IPS DF 6.9 (cell line): Measurements from ENCODE around the gene KATNB1.

Source experiments
- DNase-seq: peaks from one replicate; pipeline ENCODE4 v3.0.0-alpha.2; 2013; ENCODE audit warnings: low read depth, low spot score
- H3K27ac ChIP-seq: one replicate; pipeline ENCODE4 v1.5.1; 2013; ENCODE audit warnings: low read length, control low read depth
- H3K27me3 ChIP-seq: 2 replicates; pipeline ENCODE4 v1.6.1; 2013; ENCODE audit warnings: mild to moderate bottlenecking, low read length; ENCODE audit not compliant: control insufficient read depth, insufficient read depth
- H3K36me3 ChIP-seq: 2 replicates; pipeline ENCODE4 v1.6.1; 2013; ENCODE audit warnings: low read length; ENCODE audit not compliant: control insufficient read depth, insufficient read depth
- H3K4me1 ChIP-seq: 2 replicates; pipeline ENCODE4 v1.6.1; 2013; ENCODE audit warnings: low read length; ENCODE audit not compliant: control insufficient read depth, insufficient read depth
- H3K4me3 ChIP-seq: 2 replicates; pipeline ENCODE4 v1.5.1; 2013; ENCODE audit warnings: mild to moderate bottlenecking, low read length
- H3K9me3 ChIP-seq: 2 replicates; pipeline ENCODE4 v1.6.1; 2013; ENCODE audit warnings: low read length, inconsistent platforms; ENCODE audit not compliant: control insufficient read depth, insufficient read depth
- WGBS: extraction: QIAGEN DNeasy Blood & Tissue Kit; methylation state at CpG from one replicate; pipeline ENCODE4 v1.1.7; 2013; ENCODE audit warnings: mixed read lengths, missing lambda C conversion rate; ENCODE audit not compliant: insufficient read length, insufficient coverage; 5-methylcytosine and 5-hydroxymethylcytosine counted together

Gene KATNB1, protein sequence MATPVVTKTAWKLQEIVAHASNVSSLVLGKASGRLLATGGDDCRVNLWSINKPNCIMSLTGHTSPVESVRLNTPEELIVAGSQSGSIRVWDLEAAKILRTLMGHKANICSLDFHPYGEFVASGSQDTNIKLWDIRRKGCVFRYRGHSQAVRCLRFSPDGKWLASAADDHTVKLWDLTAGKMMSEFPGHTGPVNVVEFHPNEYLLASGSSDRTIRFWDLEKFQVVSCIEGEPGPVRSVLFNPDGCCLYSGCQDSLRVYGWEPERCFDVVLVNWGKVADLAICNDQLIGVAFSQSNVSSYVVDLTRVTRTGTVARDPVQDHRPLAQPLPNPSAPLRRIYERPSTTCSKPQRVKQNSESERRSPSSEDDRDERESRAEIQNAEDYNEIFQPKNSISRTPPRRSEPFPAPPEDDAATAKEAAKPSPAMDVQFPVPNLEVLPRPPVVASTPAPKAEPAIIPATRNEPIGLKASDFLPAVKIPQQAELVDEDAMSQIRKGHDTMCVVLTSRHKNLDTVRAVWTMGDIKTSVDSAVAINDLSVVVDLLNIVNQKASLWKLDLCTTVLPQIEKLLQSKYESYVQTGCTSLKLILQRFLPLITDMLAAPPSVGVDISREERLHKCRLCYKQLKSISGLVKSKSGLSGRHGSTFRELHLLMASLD

DNA sequence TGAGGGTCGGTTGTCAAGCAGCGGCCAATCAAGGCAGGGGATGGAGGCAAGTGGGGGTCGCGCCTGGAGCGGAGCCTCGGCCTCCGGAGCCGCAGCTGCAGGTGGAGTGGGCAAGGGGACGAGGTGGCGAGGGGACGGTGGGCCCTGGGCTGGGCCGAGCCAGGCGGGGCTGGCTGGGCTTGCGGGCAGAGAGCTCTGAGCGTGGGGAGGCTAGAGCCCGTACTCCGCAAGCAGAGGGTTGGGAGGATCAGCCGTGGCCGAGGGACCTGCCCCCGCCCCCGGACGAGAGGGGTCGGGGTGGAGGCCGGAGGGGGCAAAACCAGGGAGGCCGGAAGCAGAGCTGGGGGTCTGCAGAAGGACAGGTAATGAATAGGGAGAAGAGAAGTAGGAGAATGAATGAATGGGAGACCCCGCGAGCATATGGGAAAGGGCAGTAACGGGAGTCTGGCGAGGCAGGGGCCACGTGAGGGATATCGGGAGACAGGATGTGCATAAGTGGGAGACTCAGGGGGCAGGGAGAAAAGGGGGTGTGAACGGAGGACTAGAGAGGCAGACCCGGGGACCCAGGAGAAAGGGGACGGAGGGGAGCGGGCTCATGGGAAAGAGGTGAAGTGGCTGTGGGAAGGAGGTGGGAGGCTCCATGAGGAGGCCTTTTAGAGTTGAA, at the start of gene KATNB1:
KATNB1 (plus strand) TSS at position 16 of the 664 bp plus-strand sequence. CDS start 1,474 bp downstream, outside the sequence.
- Histone ChIP-seq H3K27ac (no peak within 1 kb of the TSS), H3K36me3 (peaks cover 2% of the 10 kb centered on the region; the same call in 1 of the 2 replicates), H3K9me3 (no peaks in the 10 kb centered on the region), H3K27me3 (no peaks in the 10 kb centered on the region), H3K4me3 (peak within 1 kb of the TSS; percentile 83), H3K4me1 (0 out of 2 replicates have a peak, but pooled peaks cover 1% of the 10 kb centered on the region)
- no CpG with 5 or more reads among the region's 35 CpGs for WGBS
- no peak for DNase-seq

DNA sequence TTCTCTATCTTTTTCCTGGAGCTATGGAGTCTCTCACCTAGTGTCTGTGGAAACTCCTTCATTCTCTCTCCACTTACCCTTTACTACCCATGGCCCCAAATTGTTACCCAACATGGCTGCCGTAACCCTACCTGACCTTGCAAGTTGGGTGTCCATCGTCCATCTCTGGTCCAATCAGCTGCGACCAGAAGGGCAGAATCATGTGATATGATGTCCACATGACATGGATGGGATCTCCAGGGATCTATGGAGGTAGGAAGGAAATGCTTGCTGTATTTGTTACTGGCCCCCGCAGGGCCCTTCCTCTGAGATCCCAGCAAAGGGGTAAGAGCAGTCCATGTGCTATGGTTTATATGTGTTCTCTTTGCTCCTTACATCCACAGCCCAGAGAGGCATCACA, 49.0 kb upstream of the KATNB1 start:
- WGBS = no CpG with 5 or more reads among the region's 4 CpGs

DNA sequence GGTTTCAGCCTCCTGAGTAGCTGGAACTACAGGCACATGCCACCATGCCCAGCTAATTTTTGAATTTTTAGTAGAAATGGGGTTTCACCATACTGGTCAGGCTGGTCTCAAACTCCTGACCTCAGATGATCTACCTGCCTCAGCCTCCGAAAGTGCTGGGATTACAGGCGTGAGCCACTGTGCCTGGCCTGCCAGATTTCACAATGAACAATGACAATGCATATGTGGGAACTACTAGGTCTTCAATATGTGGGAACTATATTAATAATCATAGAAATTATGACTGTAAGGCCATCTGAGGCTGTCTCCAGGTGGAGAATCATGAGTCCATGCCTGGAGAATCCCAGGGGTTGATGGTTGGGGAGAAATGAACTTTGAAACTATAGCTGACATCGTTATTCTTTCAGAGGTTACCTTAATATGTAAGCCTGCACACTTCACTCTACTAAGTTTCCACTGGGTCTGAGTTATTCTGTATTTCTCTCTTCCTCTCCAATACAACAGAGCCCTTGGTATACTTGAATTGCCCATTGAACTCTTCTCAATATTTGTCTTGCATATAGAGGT, 48.1 kb upstream of the KATNB1 start:
- no peaks in the 10 kb centered on the region for H3K9me3 ChIP-seq
- peaks cover 2% of the 10 kb centered on the region; the same call in 1 of the 2 replicates for H3K4me1 ChIP-seq
- H3K27ac ChIP-seq = no peak overlapping the region
- no CpG with 5 or more reads among the region's 3 CpGs for WGBS
- H3K27me3 ChIP-seq = no peaks in the 10 kb centered on the region
- H3K36me3 ChIP-seq = no peaks in the 10 kb centered on the region
- no peak overlapping the region for H3K4me3 ChIP-seq
- DNase-seq = no peak

More for the DNA sequence above, 49.0 kb upstream of the KATNB1 start:
- no peaks in the 10 kb centered on the region for H3K9me3 ChIP-seq
- H3K4me3 ChIP-seq = no peak overlapping the region
- H3K4me1 ChIP-seq = peaks cover 2% of the 10 kb centered on the region; the same call in 1 of the 2 replicates
- H3K27ac ChIP-seq = no peak overlapping the region
- no peaks in the 10 kb centered on the region for H3K36me3 ChIP-seq
- no peak for DNase-seq
- no peaks in the 10 kb centered on the region for H3K27me3 ChIP-seq

DNA sequence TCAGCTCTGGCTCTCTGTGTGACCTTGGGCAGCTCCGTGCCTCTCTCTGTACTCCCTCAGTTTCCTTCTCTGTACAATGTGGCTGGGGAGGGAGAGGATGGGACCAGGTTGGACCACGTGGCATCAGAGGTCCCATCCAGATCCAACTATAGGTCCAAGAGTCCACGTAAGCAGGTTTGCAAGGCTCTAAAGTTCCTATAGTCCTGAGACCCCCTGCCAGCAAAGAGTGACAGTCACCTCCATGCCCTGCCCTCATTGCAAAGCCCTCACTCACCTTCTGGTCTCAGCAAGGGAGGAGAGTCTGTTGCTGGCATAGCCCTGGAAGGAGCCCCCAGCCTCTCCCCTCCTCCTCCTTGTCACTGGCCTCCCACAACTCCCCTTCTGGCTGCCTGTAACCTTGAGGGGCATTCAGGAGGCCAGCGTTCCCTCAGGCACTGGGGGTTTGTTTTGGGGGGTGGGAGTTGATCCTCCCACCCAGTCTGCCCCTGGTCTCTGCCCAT, 47.0 kb upstream of the KATNB1 start:
- Histone ChIP-seq H3K4me3 (no peak overlapping the region), H3K4me1 (peaks cover 2% of the 10 kb centered on the region; the same call in 1 of the 2 replicates), H3K27ac (no peak overlapping the region), H3K9me3 (no peaks in the 10 kb centered on the region), H3K36me3 (no peaks in the 10 kb centered on the region), H3K27me3 (no peaks in the 10 kb centered on the region)
- DNase-seq = no peak
- WGBS = no CpG with 5 or more reads among the region's 4 CpGs

DNA sequence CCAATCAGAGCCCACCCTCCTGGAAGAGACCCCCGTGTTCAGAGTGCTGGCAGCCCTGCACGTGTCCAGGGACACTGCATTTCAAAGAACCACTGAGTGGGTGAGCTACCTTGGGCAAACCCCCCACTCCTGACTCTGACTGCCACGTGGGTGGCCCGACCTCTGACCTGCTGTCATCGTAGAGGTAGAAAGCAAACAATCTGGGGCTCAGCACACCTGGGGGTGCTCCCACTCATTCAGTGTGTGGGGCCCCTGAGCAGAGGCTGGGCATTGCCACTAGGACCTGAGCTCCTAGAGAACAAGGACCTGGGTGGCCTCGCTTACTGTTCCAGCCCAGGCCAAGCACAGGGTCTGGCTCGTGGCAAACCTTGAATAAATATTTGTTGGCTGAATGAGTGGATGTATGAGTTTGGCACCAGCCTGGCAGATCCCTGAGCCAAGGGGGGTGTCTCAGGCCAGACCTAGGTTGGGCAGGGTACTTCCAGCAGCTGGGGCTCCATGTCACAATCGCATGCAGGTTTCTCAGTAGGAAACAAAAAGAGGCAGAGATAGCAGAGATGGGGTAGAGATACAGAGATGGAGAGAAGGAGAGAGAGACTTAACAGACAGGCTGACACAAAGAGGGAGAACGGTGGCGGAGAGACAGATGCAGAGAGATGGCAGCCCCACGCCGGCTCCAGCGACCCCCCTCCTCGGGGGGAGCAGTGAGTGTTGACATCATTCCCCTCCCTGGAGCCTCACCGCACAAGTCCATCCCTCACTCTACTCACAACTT, 46.4 kb upstream of the KATNB1 start:
- Histone ChIP-seq H3K9me3 (no peaks in the 10 kb centered on the region), H3K27me3 (no peaks in the 10 kb centered on the region), H3K4me3 (no peak overlapping the region), H3K36me3 (no peaks in the 10 kb centered on the region), H3K27ac (no peak overlapping the region), H3K4me1 (peaks cover 2% of the 10 kb centered on the region; the same call in 1 of the 2 replicates)
- DNase-seq = no peak
- WGBS = no CpG with 5 or more reads among the region's 15 CpGs

DNA sequence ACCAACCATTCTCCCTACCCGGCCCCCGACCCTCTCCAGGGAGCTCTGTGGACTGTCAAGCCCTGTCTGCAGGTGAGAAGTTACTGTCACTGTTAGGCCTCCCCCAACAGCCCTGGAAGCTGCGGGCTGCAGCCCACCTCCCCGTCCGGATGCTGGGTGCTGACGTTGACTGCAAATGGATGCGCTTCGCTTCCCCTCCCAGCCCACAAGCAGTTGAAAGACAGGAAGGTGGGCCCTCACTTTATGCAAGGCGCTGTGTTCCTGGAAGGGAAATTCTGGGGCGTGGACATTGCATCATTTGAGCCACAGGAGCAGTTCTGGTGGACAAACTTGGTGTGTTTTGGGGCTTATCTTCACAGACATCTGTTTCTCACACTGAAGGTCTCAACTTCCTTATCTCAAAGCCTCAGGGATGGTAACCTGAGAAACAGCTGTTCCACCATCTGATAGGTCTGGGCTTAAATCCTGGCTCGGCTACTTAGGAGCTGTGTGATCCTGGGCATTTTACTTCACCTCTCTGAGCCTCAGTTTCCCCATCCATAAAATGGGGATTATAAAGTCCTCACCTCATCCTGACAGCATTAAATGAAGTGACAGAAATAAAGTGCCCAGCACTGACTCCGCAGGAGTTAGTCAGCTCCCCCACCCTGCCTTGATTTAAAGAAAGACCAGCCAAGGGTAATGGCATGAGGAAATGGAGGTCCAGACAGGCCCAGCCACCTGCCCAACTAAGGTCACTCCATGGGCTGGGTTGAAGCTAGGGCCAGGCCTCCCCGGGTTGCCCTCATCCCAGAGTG, 45.6 kb upstream of the KATNB1 start:
- Histone ChIP-seq H3K36me3 (no peaks in the 10 kb centered on the region), H3K4me1 (peaks cover 4% of the 10 kb centered on the region), H3K9me3 (no peaks in the 10 kb centered on the region), H3K27ac (no peak overlapping the region), H3K4me3 (no peak overlapping the region), H3K27me3 (no peaks in the 10 kb centered on the region)
- WGBS = no CpG with 5 or more reads among the region's 13 CpGs
- no peak for DNase-seq

DNA sequence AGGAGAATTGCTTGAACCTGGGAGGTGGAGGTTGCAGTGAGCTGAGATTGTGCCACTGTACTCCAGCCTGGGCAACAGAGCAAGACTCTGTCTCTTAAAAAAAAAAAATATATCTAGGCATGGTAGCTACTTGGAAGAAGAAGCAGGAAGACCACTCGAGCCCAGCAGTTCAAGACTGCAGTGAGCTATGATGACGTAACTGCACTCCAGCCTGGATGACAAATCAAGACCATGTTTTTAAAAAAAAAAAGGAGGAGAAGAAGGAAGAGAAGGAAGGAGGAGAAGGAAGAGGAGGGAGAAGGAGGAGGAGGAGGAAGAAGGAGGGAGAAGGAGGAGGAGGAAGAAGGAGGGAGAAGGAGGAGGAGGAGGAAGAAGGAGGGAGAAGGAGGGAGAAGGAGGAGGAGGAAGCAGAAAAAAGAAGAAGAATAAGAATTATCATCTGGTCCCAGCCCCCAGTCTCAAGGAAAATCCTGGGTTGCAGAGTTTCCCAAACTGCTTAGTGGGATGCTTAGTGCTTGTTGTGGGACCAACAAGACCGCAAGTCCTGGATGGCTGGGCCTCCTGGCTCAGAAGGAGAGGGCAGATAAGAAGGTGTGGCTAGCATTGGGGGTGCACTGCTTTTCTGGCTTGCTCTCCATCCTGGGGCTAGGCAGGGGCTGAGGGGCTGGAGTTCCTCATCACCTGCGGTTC, 44.6 kb upstream of the KATNB1 start:
- H3K36me3 ChIP-seq = no peaks in the 10 kb centered on the region
- no peak overlapping the region for H3K27ac ChIP-seq
- H3K4me1 ChIP-seq = peaks cover 4% of the 10 kb centered on the region
- H3K27me3 ChIP-seq = no peaks in the 10 kb centered on the region
- WGBS = no CpG with 5 or more reads among the region's 4 CpGs
- no peak for DNase-seq
- H3K4me3 ChIP-seq = no peak overlapping the region
- no peaks in the 10 kb centered on the region for H3K9me3 ChIP-seq

DNA sequence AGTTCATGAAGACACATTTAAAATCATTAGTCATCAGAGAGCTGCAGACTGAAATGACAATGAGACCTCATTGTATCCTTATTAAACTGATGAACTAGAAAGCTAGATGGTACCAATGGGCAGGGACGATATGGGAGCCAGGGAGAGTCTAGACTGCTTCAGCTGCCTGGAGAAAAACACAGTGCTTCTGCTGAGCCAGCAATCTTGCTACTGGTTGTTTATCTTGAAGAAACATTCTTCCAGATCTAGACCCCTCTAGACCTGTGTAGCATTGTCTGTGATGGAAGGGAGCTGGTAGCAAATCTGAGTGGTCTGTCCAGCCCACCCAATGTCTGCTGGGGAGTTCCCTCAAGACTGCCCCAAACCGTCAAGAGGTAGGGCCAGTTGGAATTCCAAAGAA, 42.9 kb upstream of the KATNB1 start:
- no peaks in the 10 kb centered on the region for H3K27me3 ChIP-seq
- WGBS = no CpG with 5 or more reads among the region's 2 CpGs
- DNase-seq = no peak
- peaks cover 4% of the 10 kb centered on the region for H3K4me1 ChIP-seq
- no peak overlapping the region for H3K4me3 ChIP-seq
- H3K36me3 ChIP-seq = no peaks in the 10 kb centered on the region
- H3K27ac ChIP-seq = no peak overlapping the region
- H3K9me3 ChIP-seq = no peaks in the 10 kb centered on the region

DNA sequence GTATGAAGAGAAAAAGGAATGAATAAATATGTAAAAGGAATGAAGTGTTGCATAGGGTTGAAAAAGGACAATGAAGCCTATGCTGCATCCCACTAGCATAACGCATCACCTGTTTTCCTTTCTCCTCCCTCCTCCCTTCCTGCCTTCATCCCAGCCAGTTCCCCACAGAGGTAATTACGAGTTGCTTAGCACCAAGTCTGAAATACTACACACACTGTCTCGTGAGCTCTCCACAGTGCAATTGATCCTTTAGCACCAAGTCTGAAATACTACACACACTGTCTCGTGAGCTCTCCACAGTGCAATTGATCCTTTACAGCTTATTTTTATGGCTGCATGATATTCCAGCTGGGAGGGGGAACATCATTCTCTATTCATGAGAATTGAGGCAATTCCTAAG, 42.0 kb upstream of the KATNB1 start:
- DNase-seq = no peak
- no peak overlapping the region for H3K4me3 ChIP-seq
- H3K9me3 ChIP-seq = no peaks in the 10 kb centered on the region
- H3K36me3 ChIP-seq = no peaks in the 10 kb centered on the region
- no CpG with 5 or more reads among the region's 4 CpGs for WGBS
- H3K4me1 ChIP-seq = peaks cover 4% of the 10 kb centered on the region
- no peaks in the 10 kb centered on the region for H3K27me3 ChIP-seq
- H3K27ac ChIP-seq = no peak overlapping the region
